CD4-positive, alpha-beta T cell treated with Interleukin-17A for 4 hours (primary cell): ENCODE data around the gene ECHDC3.

Experiments
- DNase-seq: peaks from one replicate; pipeline ENCODE4 v3.0.0-alpha.2; 2020; ENCODE audit warnings: mixed read lengths

ECHDC3 gene

GRCh38 chr10:11787846-11788245, 45.7 kb downstream of the ECHDC3 start:
- DNase-seq, result no peak

GRCh38 chr10:11789306-11789705, 47.1 kb downstream of the ECHDC3 start:
- no peak for DNase-seq

DNA sequence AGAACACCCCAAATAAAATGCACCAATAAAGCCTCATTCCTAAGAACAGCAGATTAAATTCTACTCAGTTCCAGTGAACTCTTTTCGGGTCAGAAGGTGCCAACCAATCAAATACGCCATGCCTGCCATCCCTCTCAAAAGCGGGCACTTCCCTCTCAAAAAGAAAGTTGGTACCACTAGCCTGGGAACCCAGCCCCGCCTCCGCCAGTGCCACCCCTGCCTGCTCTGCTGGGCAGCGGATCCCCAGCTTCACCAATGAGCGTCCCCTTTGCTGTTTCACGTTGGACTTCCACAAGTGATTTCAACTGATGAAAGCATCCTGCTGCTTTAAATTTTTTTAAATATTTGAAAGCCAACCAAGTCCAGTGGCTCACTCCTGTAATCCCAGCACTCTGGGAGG, 47.8 kb downstream of the ECHDC3 start:
- DNase-seq, result no peak

- DNase-seq, result no peak
These were observed 51.7 kb downstream of the ECHDC3 start for GRCh38 chr10:11793762-11794479.

- no peak for DNase-seq
These were observed 52.4 kb downstream of the ECHDC3 start for GRCh38 chr10:11794566-11794965.

DNA sequence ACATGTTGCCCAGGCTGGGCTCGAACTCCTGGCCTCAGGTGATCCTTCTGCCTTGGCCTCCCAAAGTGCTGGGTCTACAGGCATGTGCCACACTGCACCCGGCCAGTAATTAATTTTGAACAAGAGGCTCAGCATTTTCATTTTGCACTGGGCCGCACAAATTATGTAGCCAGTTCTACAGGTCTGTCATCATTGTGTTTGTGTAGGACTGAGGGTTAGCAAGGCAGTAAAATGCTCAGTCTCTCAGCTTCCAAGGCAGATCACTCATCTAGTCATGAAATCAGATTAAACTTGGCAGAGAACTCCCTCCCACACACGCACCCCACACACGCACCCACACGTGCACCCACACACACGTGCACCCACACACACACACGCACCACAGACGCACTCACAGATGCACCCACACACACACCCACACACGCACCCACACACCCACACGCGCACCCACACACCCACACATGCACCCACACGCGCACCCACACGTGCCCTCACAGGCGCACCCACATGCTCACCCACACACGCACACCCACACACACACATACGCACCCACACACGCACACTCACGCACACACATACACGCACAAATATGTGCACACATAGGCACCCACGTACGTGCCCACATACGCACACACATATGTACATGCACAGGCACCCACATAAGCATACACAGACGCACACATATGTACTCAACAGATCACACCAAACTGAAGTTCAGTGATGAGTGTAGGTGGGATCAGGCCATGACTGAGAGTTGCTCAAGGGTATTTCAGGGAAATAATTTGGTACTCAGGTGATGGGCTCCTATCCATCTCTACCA, 53.1 kb downstream of the ECHDC3 start:
- DNase-seq, result no peak

DNA sequence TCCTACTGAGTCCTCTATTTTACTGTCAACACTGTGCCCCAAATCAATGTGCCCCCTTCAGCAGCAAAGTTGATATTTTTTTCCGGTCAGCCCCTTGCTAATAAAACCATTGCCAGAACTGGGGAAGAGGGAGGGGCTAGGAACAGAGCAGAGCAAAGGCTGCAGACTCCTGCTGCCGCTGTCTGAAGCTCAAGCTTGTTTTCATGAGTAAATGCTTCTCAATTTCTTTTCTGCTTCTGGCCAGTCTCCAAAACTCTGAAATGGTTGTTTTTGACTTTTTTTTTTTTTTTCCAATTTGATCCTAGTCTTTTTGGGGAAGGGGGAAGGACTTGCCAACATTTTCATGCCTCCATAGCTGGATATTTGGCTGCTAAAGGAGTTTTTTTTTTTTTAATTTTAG, 54.3 kb downstream of the ECHDC3 start:
- no peak for DNase-seq

- DNase-seq, result no peak
These were observed 55.1 kb downstream of the ECHDC3 start for GRCh38 chr10:11797281-11797680.

- DNase-seq, result no peak
These were observed 55.9 kb downstream of the ECHDC3 start for GRCh38 chr10:11797847-11798633.

- no peak for DNase-seq
These were observed 56.9 kb downstream of the ECHDC3 start for GRCh38 chr10:11798845-11799735.

DNA sequence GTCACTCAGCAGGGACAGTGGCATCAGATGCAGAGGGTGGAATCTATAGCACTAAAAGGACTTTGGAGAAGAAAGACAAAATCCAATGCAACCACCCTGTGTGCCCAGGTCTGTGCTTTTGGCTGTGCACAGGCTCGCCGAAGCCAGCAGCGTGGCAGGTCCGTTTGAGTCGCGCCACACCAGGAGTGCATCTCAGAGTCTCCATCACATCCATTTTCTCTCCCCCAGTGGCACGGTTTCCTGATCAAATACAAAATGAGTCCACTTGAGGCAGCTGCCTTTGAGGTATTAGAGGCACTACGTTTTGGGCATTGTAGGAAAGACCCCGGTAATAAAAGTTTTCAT, 57.5 kb downstream of the ECHDC3 start:
- no peak for DNase-seq

GRCh38 chr10:11804336-11804735, 62.2 kb downstream of the ECHDC3 start:
- no peak for DNase-seq

- DNase-seq, result no peak
These were observed 63.6 kb downstream of the ECHDC3 start for GRCh38 chr10:11805792-11806191.

- no peak for DNase-seq
These were observed 64.5 kb downstream of the ECHDC3 start for GRCh38 chr10:11806706-11807105.

- DNase-seq, result no peak
These were observed 66.6 kb downstream of the ECHDC3 start for GRCh38 chr10:11808808-11809207.

- no peak for DNase-seq
These were observed 68.2 kb downstream of the ECHDC3 start for GRCh38 chr10:11810313-11810766.

DNA sequence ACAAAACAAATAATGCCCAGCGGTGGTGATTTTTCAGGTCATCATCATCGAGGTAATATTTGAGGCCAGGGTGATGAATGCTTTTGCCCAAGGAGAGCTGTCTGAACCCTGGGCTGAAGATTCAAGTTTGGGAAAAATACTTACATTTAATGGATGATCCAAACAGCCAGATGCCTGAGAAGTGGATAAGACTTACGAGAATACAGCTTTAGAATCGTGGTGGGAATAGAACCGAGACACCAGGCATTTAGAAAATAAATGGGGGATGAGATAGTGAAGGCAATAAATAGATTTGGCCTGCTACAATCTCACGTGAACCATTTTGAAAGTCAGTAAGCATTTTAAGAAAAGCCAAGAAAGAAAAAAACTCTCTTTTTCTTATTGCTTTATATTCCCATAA, 68.8 kb downstream of the ECHDC3 start:
- DNase-seq, result no peak

DNA sequence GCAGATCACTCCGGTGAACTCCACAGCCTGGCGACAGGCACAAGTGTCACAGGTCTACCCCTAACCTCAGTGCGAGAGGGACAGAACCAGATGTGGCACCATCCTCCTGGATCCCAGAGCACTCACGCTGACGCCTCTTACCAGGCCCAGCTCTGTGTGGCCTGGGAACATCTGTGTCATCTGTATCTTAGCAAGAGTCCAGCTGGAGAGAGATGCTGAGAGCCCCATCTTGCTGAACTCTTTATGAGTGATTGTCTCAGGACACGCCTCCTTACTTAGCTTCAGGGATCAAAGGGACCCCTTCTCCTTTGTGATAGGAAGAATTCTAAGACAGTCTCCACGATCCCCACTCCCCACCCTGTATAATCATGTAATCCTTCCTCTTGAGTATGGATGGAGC, 71.0 kb downstream of the ECHDC3 start:
- DNase-seq, result no peak
